ENCODE measurements around the gene NRP2. TPM values are rescaled to one million over a fixed set of nuclear protein-coding genes. Genes with fewer than 3 reads are reported as not detected.

NRP2 gene
- total and polyA plus RNA-seq, 9 donors = 47.9 to 143 (median 106) TPM

DNA sequence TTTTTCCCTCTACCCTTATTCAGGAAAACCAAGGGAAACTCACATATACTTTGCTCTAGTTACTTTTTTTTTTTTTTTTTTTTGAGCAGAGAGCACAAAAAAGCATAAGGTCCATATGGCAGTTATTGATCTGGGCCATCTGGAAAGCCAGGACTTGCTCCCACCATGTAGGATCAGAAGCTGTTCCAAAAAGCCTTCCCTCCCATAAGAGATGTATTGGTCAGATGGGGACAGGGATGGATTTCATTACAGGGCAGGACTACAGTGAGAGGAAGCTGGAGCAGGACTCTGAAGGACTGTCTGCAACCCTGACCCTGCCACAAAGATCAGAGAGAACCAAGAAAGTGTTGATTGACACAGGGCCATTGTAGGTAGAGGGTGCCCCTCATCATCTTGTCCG, 57.3 kb downstream of the NRP2 start:
- Histone ChIP-seq H3K4me1 (ENCODE audit: insufficient read depth) (peaks cover 16% of the 10 kb centered on the region), H3K9me3 (no peaks in the 10 kb centered on the region), H3K27me3 (no peaks in the 10 kb centered on the region), H3K4me3 (no peak overlapping the region), H3K36me3 (no peaks in the 10 kb centered on the region), H3K27ac (no peak overlapping the region)
- intact Hi-C loops (cut with DNase I) = loop anchor here in 2 of 4 donors (10.0 kb wide), 1 partner anchor 55 kb away; the partner anchor contains the start of gene NRP2 (in 2 of the 2)
- no peak for DNase-seq
- TF ChIP-seq EP300 (IDR thresholded peaks at IDR 0.05) (no peak), POLR2A (IDR thresholded peaks at IDR 0.05) (no peak)
- TF ChIP-seq, protein P1, sequence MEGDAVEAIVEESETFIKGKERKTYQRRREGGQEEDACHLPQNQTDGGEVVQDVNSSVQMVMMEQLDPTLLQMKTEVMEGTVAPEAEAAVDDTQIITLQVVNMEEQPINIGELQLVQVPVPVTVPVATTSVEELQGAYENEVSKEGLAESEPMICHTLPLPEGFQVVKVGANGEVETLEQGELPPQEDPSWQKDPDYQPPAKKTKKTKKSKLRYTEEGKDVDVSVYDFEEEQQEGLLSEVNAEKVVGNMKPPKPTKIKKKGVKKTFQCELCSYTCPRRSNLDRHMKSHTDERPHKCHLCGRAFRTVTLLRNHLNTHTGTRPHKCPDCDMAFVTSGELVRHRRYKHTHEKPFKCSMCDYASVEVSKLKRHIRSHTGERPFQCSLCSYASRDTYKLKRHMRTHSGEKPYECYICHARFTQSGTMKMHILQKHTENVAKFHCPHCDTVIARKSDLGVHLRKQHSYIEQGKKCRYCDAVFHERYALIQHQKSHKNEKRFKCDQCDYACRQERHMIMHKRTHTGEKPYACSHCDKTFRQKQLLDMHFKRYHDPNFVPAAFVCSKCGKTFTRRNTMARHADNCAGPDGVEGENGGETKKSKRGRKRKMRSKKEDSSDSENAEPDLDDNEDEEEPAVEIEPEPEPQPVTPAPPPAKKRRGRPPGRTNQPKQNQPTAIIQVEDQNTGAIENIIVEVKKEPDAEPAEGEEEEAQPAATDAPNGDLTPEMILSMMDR (IDR thresholded peaks at IDR 0.05) = no peak
- WGBS, 3 donors = 97 to 100% (median 98%) methylated on average over 1 of the region's 1 CpG

DNA sequence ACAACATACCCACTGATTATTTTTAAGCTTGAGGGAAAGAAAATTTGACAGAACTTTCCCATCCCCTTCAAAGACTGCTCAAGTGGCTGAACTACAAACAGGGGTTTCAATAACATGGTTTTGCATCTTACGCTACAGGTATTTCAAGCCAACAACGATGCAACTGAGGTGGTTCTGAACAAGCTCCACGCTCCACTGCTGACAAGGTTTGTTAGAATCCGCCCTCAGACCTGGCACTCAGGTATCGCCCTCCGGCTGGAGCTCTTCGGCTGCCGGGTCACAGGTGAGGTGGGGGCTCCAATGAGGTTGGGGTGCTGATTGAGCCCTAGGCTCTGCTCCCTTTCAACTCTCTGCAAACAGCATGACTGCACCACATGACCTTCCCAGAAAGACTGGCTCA, 58.1 kb downstream of the NRP2 start:
- no peaks in the 10 kb centered on the region for H3K36me3 ChIP-seq
- 95 to 98% (median 96%) methylated on average over 8 of the region's 8 CpGs for WGBS, 3 donors
- no peak for TF ChIP-seq EP300 (IDR thresholded peaks at IDR 0.05)
- TF ChIP-seq, protein P1 (IDR thresholded peaks at IDR 0.05) = no peak
- no peaks in the 10 kb centered on the region for H3K9me3 ChIP-seq
- intact Hi-C loops (cut with DNase I) = no loop called here
- H3K27ac ChIP-seq = no peak overlapping the region
- no peaks in the 10 kb centered on the region for H3K27me3 ChIP-seq
- no peak for DNase-seq
- peaks cover 10% of the 10 kb centered on the region for H3K4me1 ChIP-seq (ENCODE audit: insufficient read depth)
- no peak overlapping the region for H3K4me3 ChIP-seq

DNA sequence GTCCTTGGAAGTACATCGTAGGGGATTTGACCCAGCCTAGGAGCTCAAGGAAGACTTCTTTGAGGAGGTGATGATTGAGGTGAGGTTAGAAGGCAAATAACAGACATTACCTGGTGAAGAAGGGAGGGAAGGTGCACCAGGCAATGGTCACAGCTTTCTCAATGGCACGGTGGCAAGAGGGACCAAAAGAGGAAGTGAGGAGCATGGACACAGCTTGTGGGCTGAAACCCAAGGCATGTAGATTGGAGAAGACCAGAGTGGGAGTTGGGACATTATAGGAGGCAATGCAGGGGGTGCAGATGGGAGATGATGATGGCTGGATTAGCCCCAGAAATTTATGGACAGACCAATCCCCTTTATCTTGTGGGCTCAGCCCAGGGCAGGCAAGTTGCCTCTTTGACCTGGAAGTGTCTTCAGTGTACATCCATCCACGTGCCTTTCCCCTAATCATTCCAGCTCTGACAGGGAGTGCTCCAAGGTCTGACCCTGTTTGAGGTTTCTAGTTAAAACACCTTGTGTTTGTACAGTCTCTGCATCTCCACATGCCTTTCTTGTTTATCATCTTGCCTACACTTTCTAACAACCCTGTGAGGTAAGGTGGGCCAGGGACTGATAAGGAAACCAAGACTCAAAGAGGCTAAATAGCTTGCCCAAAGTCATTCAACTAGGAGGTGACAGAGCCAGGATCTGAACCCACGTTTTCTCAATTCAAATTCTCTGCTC, 59.1 kb downstream of the NRP2 start:
- H3K4me3 ChIP-seq = no peak overlapping the region
- no peaks in the 10 kb centered on the region for H3K27me3 ChIP-seq
- intact Hi-C loops (cut with DNase I) = no loop called here
- H3K9me3 ChIP-seq = no peaks in the 10 kb centered on the region
- TF ChIP-seq, protein P1 (IDR thresholded peaks at IDR 0.05) = no peak
- TF ChIP-seq EP300 (IDR thresholded peaks at IDR 0.05) (no peak), POLR2A (IDR thresholded peaks at IDR 0.05) (no peak)
- no peak overlapping the region for H3K27ac ChIP-seq
- WGBS, 3 donors = 88 to 93% (median 90%) methylated on average over 4 of the region's 4 CpGs
- H3K4me1 ChIP-seq (ENCODE audit: insufficient read depth) = peaks cover 10% of the 10 kb centered on the region
- no peak for DNase-seq
- H3K36me3 ChIP-seq = no peaks in the 10 kb centered on the region

DNA sequence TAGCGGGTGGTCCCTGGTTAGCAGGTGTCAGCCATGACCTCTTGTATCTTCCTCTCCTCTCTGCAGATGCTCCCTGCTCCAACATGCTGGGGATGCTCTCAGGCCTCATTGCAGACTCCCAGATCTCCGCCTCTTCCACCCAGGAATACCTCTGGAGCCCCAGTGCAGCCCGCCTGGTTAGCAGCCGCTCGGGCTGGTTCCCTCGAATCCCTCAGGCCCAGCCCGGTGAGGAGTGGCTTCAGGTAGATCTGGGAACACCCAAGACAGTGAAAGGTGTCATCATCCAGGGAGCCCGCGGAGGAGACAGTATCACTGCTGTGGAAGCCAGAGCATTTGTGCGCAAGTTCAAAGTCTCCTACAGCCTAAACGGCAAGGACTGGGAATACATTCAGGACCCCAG, 60.8 kb downstream of the NRP2 start:
- DNase-seq = no peak
- TF ChIP-seq, protein P1 (IDR thresholded peaks at IDR 0.05) = no peak
- no peak for TF ChIP-seq EP300 (IDR thresholded peaks at IDR 0.05)
- TF ChIP-seq POLR2A (IDR thresholded peaks at IDR 0.05) = no peak
- no peaks in the 10 kb centered on the region for H3K27me3 ChIP-seq
- no peaks in the 10 kb centered on the region for H3K36me3 ChIP-seq
- 91 to 94% (median 94%) methylated on average over 11 of the region's 11 CpGs for WGBS, 3 donors
- intact Hi-C loops (cut with DNase I) = no loop called here
- H3K4me1 ChIP-seq (ENCODE audit: insufficient read depth) = peaks cover 7% of the 10 kb centered on the region
- no peaks in the 10 kb centered on the region for H3K9me3 ChIP-seq
- no peak overlapping the region for H3K27ac ChIP-seq
- no peak overlapping the region for H3K4me3 ChIP-seq

All from ovary (tissue), 9 donors.